GM21717 (cell line): ENCODE results near the gene AOAH.

Source experiments
- ATAC-seq: cut with Tn5 transposase; IDR thresholded peaks from one replicate; pipeline ENCODE4 v1.9.1; 2021; ENCODE audit warnings: mild to moderate bottlenecking, moderate library complexity; ENCODE audit not compliant: unreplicated experiment

The AOAH gene

GRCh38 chr7:36638140-36638539 is 86.2 kb downstream of the AOAH start:
- no peak for ATAC-seq

GRCh38 chr7:36637417-36637816 is 86.9 kb downstream of the AOAH start:
- no peak for ATAC-seq

- ATAC-seq: no peak
These were observed 88.2 kb downstream of the AOAH start for GRCh38 chr7:36636126-36636525.

GRCh38 chr7:36635091-36635490 is 89.2 kb downstream of the AOAH start:
- ATAC-seq: no peak

GRCh38 chr7:36633377-36633776 is 90.9 kb downstream of the AOAH start:
- ATAC-seq: no peak

- no peak for ATAC-seq
These were observed 94.1 kb downstream of the AOAH start for GRCh38 chr7:36630112-36630650.

- no peak for ATAC-seq
These were observed 94.9 kb downstream of the AOAH start for GRCh38 chr7:36629351-36629750.

GRCh38 chr7:36627836-36628235 is 96.5 kb downstream of the AOAH start:
- no peak for ATAC-seq

GRCh38 chr7:36626111-36626510 is 98.2 kb downstream of the AOAH start:
- ATAC-seq: no peak

GRCh38 chr7:36625247-36625646 is 99.0 kb downstream of the AOAH start:
- no peak for ATAC-seq

- ATAC-seq: no peak
These were observed 101.0 kb downstream of the AOAH start for GRCh38 chr7:36623247-36623646.

GRCh38 chr7:36621396-36621795 is 102.9 kb downstream of the AOAH start:
- no peak for ATAC-seq

- no peak for ATAC-seq
These were observed 104.1 kb downstream of the AOAH start for GRCh38 chr7:36620166-36620708.

- no peak for ATAC-seq
These were observed 106.9 kb downstream of the AOAH start for GRCh38 chr7:36617408-36617807.

- ATAC-seq: no peak
These were observed 108.3 kb downstream of the AOAH start for GRCh38 chr7:36615852-36616540.

GRCh38 chr7:36614959-36615358 is 109.3 kb downstream of the AOAH start:
- no peak for ATAC-seq

GRCh38 chr7:36613031-36613614 is 111.2 kb downstream of the AOAH start:
- ATAC-seq: no peak

GRCh38 chr7:36611703-36612102 is 112.6 kb downstream of the AOAH start:
- ATAC-seq: no peak

- ATAC-seq: no peak
These were observed 116.6 kb downstream of the AOAH start for GRCh38 chr7:36607721-36608095.

GRCh38 chr7:36606976-36607720 is 117.1 kb downstream of the AOAH start:
- ATAC-seq: no peak

- no peak for ATAC-seq
These were observed 117.9 kb downstream of the AOAH start for GRCh38 chr7:36606153-36606975.
